Gastrocnemius medialis (tissue), 4 donors: ENCODE measurements around the gene ARAP3. TPM values are rescaled to one million over a fixed set of nuclear protein-coding genes. Genes with fewer than 3 reads are reported as not detected.

ENCODE experiments used
- ATAC-seq, 2 donors: fragments of 150-250 bp; one replicate each; pipeline ENCODE4 v1.9.1; 2016
- DNase-seq, 2 donors: peaks; one replicate each; pipeline ENCODE4 v3.0.0-alpha.2; 2019
- H3K27ac ChIP-seq, 4 donors: fragments of 200-600 bp; sonication (generic); 1 replicate in 1 of 4; 2 replicates in 3 of 4; pipeline ENCODE4 v1.5.1; 2016 to 2018; ENCODE audit warnings: mild to moderate bottlenecking in 2 of 4, moderate library complexity in 1 of 4
- H3K27me3 ChIP-seq, 3 donors: fragments of 200-600 bp; sonication (generic) in 2 of 3; 1 replicate in 1 of 3; 2 replicates in 2 of 3; pipeline versions ENCODE4 v1.5.1 to v1.6.0; 2016 to 2019; ENCODE audit warnings: mild to moderate bottlenecking in 1 of 3, moderate library complexity in 1 of 3
- H3K36me3 ChIP-seq, 2 donors: fragments of 200-600 bp; sonication (generic) in 1 of 2; one replicate each; pipeline ENCODE4 v1.5.1; 2017 to 2018
- H3K4me1 ChIP-seq, 2 donors: fragments of 200-600 bp; sonication (generic) in 1 of 2; one replicate each; pipeline ENCODE4 v1.5.1; 2016 to 2017; ENCODE audit warnings: mild to moderate bottlenecking in 2 of 2
- H3K4me3 ChIP-seq, 4 donors: fragments of 200-600 bp; sonication (generic) in 3 of 4; 1 replicate in 1 of 4; 2 replicates in 3 of 4; pipeline ENCODE4 v1.5.1; 2016 to 2019; ENCODE audit warnings: mild to moderate bottlenecking in 2 of 4
- H3K9me3 ChIP-seq, 3 donors: fragments of 200-600 bp; sonication (generic) in 2 of 3; 1 replicate in 1 of 3; 2 replicates in 2 of 3; pipeline ENCODE4 v1.5.1; 2016 to 2019
- CTCF ChIP-seq, 5 experiments: fragments of 450-650 bp in 3 of 5; fragments of 200-600 bp in 2 of 5; sonication (generic) in 2 of 5; IDR thresholded peaks in 4 of 5; conservative IDR thresholded peaks in 1 of 5; 1 replicate in 4 of 5; 2 replicates in 1 of 5; pipeline ENCODE4 v1.5.1; 2016 to 2019; ENCODE audit warnings: antibody characterized with exemption in 5 of 5, mild to moderate bottlenecking in 3 of 5, moderate library complexity in 3 of 5
- POLR2A ChIP-seq, 2 donors: fragments of 450-650 bp; IDR thresholded peaks; one replicate each; pipeline ENCODE4 v1.6.1; 2017; ENCODE audit warnings: antibody characterized with exemption in 2 of 2, mild to moderate bottlenecking in 2 of 2, moderate library complexity in 2 of 2
- in situ Hi-C, 4 donors: fragments of 200-750 bp; cut with MboI; loops; one replicate each; pipeline versions ENCODE4 v1.15.0 to v1.8.0; 2017; ENCODE audit warnings: low sequenced_read_pairs in 4 of 4
- intact Hi-C: fragments of 100-400 bp; cut with DNase I; formaldehyde crosslinking; loops from one replicate; pipeline ENCODE4 v1.15.1; 2023; ENCODE audit warnings: low total_unique reads
- total RNA-seq, 4 donors: library from RNA; depleted of rRNA; stranded (reverse); fragments of >200 nt; gene quantifications; one replicate each; pipeline versions ENCODE4 v1.1.0 to v1.2.3, GENCODE V29; 2016

ARAP3 gene
- total RNA-seq, 4 donors from 2014 or later, result 1.6 to 5.5 (median 3.0) TPM

DNA sequence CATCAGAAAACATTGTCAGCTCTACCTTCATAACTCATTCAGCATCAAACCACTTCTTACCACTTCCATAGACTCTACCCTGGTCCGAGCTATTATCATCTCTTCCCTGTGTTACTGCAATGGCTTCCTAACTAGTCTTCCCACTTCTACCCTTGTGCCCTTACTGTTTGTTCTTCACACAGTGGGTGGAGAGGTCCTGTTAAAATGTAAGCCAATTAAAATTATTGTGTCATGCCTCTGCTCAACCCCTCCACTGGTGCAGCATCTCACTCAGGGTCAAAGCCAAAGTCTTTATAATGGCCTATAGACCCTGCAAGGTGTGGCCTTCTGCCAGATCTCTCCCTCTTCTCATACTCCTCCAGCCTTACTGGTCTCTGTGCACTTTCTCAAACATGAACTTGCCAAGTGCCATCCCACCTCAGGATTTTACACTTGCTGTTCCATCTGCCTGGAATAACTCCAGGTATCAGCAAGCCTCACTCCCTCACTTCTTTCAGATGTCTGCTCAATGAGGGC, 22.8 kb upstream of the ARAP3 start:
- DNase-seq (no peak), ATAC-seq (no peak)
- no peaks in the 10 kb centered on the region for H3K36me3 ChIP-seq
- no peak for TF ChIP-seq POLR2A (IDR thresholded peaks at IDR 0.05)
- no peak for TF ChIP-seq CTCF (IDR thresholded peaks at IDR 0.05 in 4 of 5, conservative IDR thresholded peaks at IDR 0.05 in 1 of 5)
- peaks cover 10 to 14% of the 10 kb centered on the region in 2 donors for H3K4me1 ChIP-seq
- H3K27ac ChIP-seq, result no peak overlapping the region
- H3K27me3 ChIP-seq, result peaks cover 25 to 38% (median 30%) of the 10 kb centered on the region in 3 donors
- no peaks in the 10 kb centered on the region for H3K9me3 ChIP-seq
- intact Hi-C loops, result no loop called here
- in situ Hi-C loops, result loop anchor here in 3 of 4 donors (5.0 to 10.0 kb wide), 2 partner anchors 177 to 180 kb away; no protein-coding TSS in a partner anchor
- no peak overlapping the region for H3K4me3 ChIP-seq

DNA sequence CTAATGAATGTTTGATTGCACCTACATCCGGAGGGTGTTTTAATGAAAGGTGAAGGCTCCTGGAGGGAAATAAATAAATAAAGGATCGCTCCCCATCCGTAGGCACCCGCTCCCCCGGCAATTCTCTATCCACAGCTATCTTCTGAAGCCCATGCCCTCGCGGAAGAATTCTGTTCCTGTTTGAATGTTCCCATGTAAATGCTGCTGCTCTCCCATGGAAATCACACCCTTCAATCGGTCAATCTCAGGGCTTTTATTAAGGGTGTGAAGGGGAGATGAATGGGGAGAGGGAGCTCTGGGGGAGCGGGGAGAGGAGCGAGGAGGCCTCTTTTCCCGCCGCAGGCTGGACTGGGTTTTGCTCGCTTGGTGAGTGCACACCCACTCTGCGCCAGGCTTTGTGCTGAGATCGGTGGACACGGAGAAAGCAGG, 21.1 kb upstream of the ARAP3 start:
- intact Hi-C loops (no loop called here), in situ Hi-C loops (loop anchor here in 3 of 4 donors (5.0 to 10.0 kb wide), 2 partner anchors 179 to 182 kb away; no protein-coding TSS in a partner anchor)
- TF ChIP-seq POLR2A (IDR thresholded peaks at IDR 0.05), result no peak
- TF ChIP-seq CTCF (IDR thresholded peaks at IDR 0.05 in 4 of 5, conservative IDR thresholded peaks at IDR 0.05 in 1 of 5), result no peak

DNA sequence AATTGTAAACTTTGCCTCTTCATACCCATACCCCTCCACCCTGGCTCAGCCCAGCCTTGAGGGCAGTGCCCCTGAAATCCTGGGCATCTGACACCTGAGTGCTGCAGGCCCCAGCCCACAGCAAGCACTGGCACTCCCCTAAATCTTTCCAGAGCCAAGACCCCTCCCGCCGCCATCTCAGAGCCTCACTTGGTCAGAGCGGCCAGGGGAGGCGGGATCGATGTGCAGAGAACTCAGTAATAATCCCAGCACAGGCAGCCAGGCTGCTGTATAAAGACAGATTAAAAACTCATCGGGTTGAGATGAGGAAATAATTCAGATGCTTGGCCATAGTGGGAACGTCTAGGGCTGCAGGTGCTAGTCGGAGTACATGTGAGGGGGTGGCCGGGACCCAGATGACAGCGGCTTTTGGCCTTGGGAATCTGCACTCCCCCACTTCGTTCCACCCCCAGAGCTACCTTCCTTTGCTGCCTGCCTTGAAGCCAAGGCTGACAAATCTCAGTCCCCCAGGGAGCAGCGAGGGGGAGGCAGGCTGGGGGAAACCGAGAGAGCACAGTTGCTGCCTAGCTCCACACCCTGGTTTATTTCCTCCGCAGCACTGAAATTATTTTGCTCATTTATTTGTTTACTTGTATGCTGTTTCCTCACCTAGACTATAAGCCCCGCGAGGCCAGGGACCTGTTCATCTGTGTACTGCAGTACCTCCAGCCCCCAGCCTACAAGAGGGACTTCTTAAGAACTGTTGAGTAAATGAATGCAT, 19.5 kb upstream of the ARAP3 start:
- H3K27ac ChIP-seq, result no peak overlapping the region
- no peak for ATAC-seq
- H3K9me3 ChIP-seq, result no peaks in the 10 kb centered on the region
- in situ Hi-C loops, result loop anchor here in 3 of 4 donors (5.0 to 10.0 kb wide), 2 partner anchors 181 to 183 kb away; no protein-coding TSS in a partner anchor
- no peaks in the 10 kb centered on the region for H3K36me3 ChIP-seq
- no peak for TF ChIP-seq CTCF (IDR thresholded peaks at IDR 0.05 in 4 of 5, conservative IDR thresholded peaks at IDR 0.05 in 1 of 5)
- peaks cover 38 to 53% (median 43%) of the 10 kb centered on the region in 3 donors for H3K27me3 ChIP-seq
- intact Hi-C loops, result loop anchor here (1.0 kb wide), 1 partner anchor 178 kb away; no protein-coding TSS in a partner anchor
- peaks cover 10 to 14% of the 10 kb centered on the region in 2 donors for H3K4me1 ChIP-seq
- no peak for DNase-seq
- H3K4me3 ChIP-seq, result peak overlapping the region in 2 of 4 donors; percentile 70 to 78

More for the DNA sequence above, 21.1 kb upstream of the ARAP3 start:
- Histone ChIP-seq H3K27me3 (peaks cover 33 to 49% (median 43%) of the 10 kb centered on the region in 3 donors), H3K27ac (no peak overlapping the region), H3K4me1 (peaks cover 10 to 14% of the 10 kb centered on the region in 2 donors), H3K9me3 (no peaks in the 10 kb centered on the region), H3K36me3 (no peaks in the 10 kb centered on the region), H3K4me3 (peak overlapping the region; percentile 48 to 78 (median 63))
- no peak for DNase-seq
- no peak for ATAC-seq

DNA sequence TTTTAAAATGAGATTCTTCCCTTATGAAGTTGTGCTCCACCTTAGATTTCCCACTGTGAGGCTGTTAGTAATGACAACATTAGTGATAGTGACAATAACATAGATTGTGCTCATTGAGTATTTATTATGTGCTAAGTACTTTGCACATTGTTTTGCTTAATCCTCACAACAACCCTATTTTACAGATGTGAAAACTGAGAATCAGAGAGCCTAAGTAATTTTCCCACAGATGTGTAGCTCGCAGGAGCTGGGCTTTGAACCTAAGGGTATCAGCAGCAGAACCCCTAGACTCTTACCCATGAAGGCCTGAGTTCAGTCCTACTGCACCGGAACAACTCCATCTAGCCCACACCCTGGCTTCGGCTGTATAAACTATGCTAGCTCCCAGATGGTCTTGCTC, 15.6 kb upstream of the ARAP3 start:
- peaks cover 33 to 41% (median 37%) of the 10 kb centered on the region in 3 donors for H3K27me3 ChIP-seq
- in situ Hi-C loops (loop anchor here (10.0 to 25.0 kb wide), 2 partner anchors 187 to 440 kb away; no protein-coding TSS in a partner anchor), intact Hi-C loops (loop anchor here (10.0 kb wide), 1 partner anchor 447 kb away; no protein-coding TSS in a partner anchor)
- no peak for ATAC-seq
- no peak for DNase-seq
- H3K4me3 ChIP-seq, result no peak overlapping the region
- no peak for TF ChIP-seq POLR2A (IDR thresholded peaks at IDR 0.05)
- TF ChIP-seq CTCF (IDR thresholded peaks at IDR 0.05 in 4 of 5, conservative IDR thresholded peaks at IDR 0.05 in 1 of 5), result no peak
- H3K9me3 ChIP-seq, result no peaks in the 10 kb centered on the region
- no peaks in the 10 kb centered on the region for H3K36me3 ChIP-seq
- peaks cover 8 to 10% of the 10 kb centered on the region in 2 donors for H3K4me1 ChIP-seq
- H3K27ac ChIP-seq, result no peak overlapping the region
